ENCODE results near the gene USP13.

DNA sequence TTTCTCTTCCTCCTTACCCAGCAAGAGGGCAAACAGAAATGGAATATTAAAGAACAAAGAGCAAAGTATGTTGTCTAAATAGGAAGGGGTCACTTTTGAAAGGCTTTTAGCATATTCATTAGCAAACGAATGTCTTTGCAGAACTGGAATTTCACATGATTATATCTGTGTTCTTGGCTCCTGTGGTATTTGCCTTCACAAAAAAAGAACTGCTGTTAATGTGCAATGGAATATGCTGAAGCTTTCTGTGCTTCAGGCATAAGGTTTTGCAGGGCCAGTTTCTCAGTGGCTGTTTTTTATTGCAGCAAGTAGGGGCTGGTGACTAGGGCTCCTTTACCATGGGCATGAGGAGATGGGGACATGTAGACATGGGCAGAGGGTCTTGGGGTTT, 173.4 kb downstream of the USP13 start:
- TF ChIP-seq POLR2A (IDR thresholded peaks at IDR 0.05) (no peak), CTCF (IDR thresholded peaks at IDR 0.05) (no peak)

All from Peyer's patch (tissue), 4 donors.